Neural cell (in vitro differentiated cells): Measurements from ENCODE around the gene PPP6C. TPM values are rescaled to one million over a fixed set of nuclear protein-coding genes. Genes with fewer than 3 reads are reported as not detected.

ENCODE experiments used
- H2AFZ ChIP-seq: fragments of 200-600, 300-800 bp; sonication (generic), shearing (Covaris generic); 2 replicates; pipeline ENCODE4 v1.6.0; 2014; ENCODE audit warnings: low read depth, mild to moderate bottlenecking, antibody characterized with exemption, low read length, moderate library complexity
- H3F3A ChIP-seq: fragments of 200-600 bp; shearing (Covaris generic); 2 replicates; pipeline ENCODE4 v1.6.1; 2016; ENCODE audit warnings: mild to moderate bottlenecking, moderate library complexity, mixed read lengths, antibody characterized with exemption, low read length; ENCODE audit not compliant: insufficient read depth, poor library complexity, severe bottlenecking
- H3K27ac ChIP-seq: fragments of 200-600, 300-800 bp; sonication (generic), shearing (Covaris generic); 2 replicates; pipeline ENCODE4 v1.5.1; 2014; ENCODE audit warnings: mild to moderate bottlenecking, low read length, moderate library complexity
- H3K27me3 ChIP-seq: fragments of 300-800, 200-600 bp; sonication (generic), shearing (Covaris generic); 2 replicates; pipeline ENCODE4 v1.6.0; 2014; ENCODE audit warnings: mild to moderate bottlenecking, low read depth, low read length, moderate library complexity; ENCODE audit not compliant: insufficient read depth
- H3K36me3 ChIP-seq: fragments of 300-800, 200-600 bp; sonication (generic), shearing (Covaris generic); 2 replicates; pipeline ENCODE4 v1.5.1; 2014; ENCODE audit warnings: mild to moderate bottlenecking, antibody characterized with exemption, low read length, moderate library complexity; ENCODE audit not compliant: insufficient read depth
- H3K4me2 ChIP-seq: fragments of 300-800, 200-600 bp; sonication (generic), shearing (Covaris generic); 2 replicates; pipeline ENCODE4 v1.6.0; 2014; ENCODE audit warnings: mild to moderate bottlenecking, low read length
- H3K4me3 ChIP-seq: fragments of 300-800, 200-600 bp; sonication (generic), shearing (Covaris generic); 2 replicates; pipeline ENCODE4 v1.5.1; 2014; ENCODE audit warnings: mild to moderate bottlenecking, low read length, moderate library complexity
- H3K79me2 ChIP-seq: fragments of 200-600 bp; shearing (Covaris generic); replicated peaks from 2 replicates; pipeline ENCODE4 v1.6.0; 2014; ENCODE audit warnings: mild to moderate bottlenecking, low read length, moderate library complexity; ENCODE audit not compliant: insufficient read depth
- H3K9ac ChIP-seq: fragments of 300-800, 200-600 bp; sonication (generic), shearing (Covaris generic); 2 replicates; pipeline ENCODE4 v1.6.1; 2016; ENCODE audit warnings: mild to moderate bottlenecking, low read length, mixed read lengths
- H3K9me2 ChIP-seq: fragments of 200-600 bp; shearing (Covaris generic); 2 replicates; pipeline ENCODE4 v1.6.1; 2016; ENCODE audit warnings: mild to moderate bottlenecking, low read length, mixed read lengths; ENCODE audit not compliant: insufficient read depth
- H3K9me3 ChIP-seq: fragments of 200-600, 300-800 bp; sonication (generic), shearing (Covaris generic); 2 replicates; pipeline ENCODE4 v1.6.1; 2016; ENCODE audit warnings: mild to moderate bottlenecking, mixed run types, low read length, moderate library complexity, mixed read lengths
- H4K20me1 ChIP-seq: fragments of 200-600 bp; shearing (Covaris generic); 2 replicates; pipeline ENCODE4 v1.6.1; 2016; ENCODE audit warnings: mild to moderate bottlenecking, mixed run types; ENCODE audit not compliant: insufficient read depth
- CTCF ChIP-seq: fragments of 450-650 bp; IDR thresholded peaks from 2 replicates; pipeline ENCODE4 v1.5.1; 2014; ENCODE audit warnings: antibody characterized with exemption, mild to moderate bottlenecking, moderate library complexity; ENCODE audit not compliant: poor library complexity, severe bottlenecking
- EP300 ChIP-seq: fragments of 450-650 bp; conservative IDR thresholded peaks from 2 replicates; pipeline ENCODE4 v1.6.1; 2014; ENCODE audit warnings: antibody characterized with exemption, mild to moderate bottlenecking, moderate library complexity; ENCODE audit not compliant: poor library complexity, severe bottlenecking
- EZH2 ChIP-seq: fragments of 200-600, 300-800 bp; shearing (Covaris generic), sonication (generic); IDR thresholded peaks from 2 replicates; pipeline ENCODE4 v1.6.1; 2014; ENCODE audit warnings: antibody characterized with exemption, low read length, borderline replicate concordance, mild to moderate bottlenecking; ENCODE audit not compliant: insufficient read depth, poor library complexity, severe bottlenecking
- MXI1 ChIP-seq: fragments of 450-650 bp; conservative IDR thresholded peaks from 2 replicates; pipeline ENCODE4 v1.6.1; 2014; ENCODE audit warnings: antibody characterized with exemption, mild to moderate bottlenecking; ENCODE audit not compliant: poor library complexity, severe bottlenecking
- POLR2AphosphoS5 ChIP-seq: IDR thresholded peaks from 2 replicates; pipeline ENCODE4 v1.6.1; 2012
- RAD21 ChIP-seq: fragments of 450-650 bp; conservative IDR thresholded peaks from 2 replicates; pipeline ENCODE4 v1.6.1; 2014; ENCODE audit warnings: antibody characterized with exemption, mild to moderate bottlenecking, moderate library complexity
- REST ChIP-seq: IDR thresholded peaks from 2 replicates; pipeline ENCODE4 v1.6.1; 2012; ENCODE audit warnings: borderline replicate concordance
- SMC3 ChIP-seq: fragments of 450-650 bp; conservative IDR thresholded peaks from 2 replicates; pipeline ENCODE4 v1.6.1; 2014; ENCODE audit warnings: antibody characterized with exemption, mild to moderate bottlenecking, moderate library complexity; ENCODE audit not compliant: poor library complexity
- TAF1 ChIP-seq: IDR thresholded peaks from 2 replicates; pipeline ENCODE4 v1.6.1; 2012; ENCODE audit warnings: low read depth
- polyA plus RNA-seq: library from polyadenylated mRNA; depleted of rRNA; stranded (reverse); fragments of >200 nt; gene quantifications from 2 replicates; pipeline ENCODE4 v1.2.3, GENCODE V29; 2014

Gene PPP6C
- polyA plus RNA-seq, 1 donor from 2014 or later: 25.1 TPM

- Histone ChIP-seq H4K20me1 (no peaks in the 10 kb centered on the region), H3K27ac (no peak overlapping the region), H3K9me3 (no peaks in the 10 kb centered on the region), H3K36me3 (no peaks in the 10 kb centered on the region), H3K9ac (no peak overlapping the region), H3K4me3 (no peak overlapping the region), H3K27me3 (no peaks in the 10 kb centered on the region), H3K79me2 (peaks cover 14% of the 10 kb centered on the region), H3K9me2 (no peaks in the 10 kb centered on the region), H3F3A (no peaks in the 10 kb centered on the region), H3K4me2 (no peak overlapping the region), H2AFZ (no peak overlapping the region)
- TF ChIP-seq MXI1 (no peak), CTCF (no peak), EZH2 (no peak), EP300 (no peak), SMC3 (no peak), RAD21 (no peak), REST (no peak), POLR2AphosphoS5 (no peak), TAF1 (no peak)
Observed at GRCh38 chr9:125131778-125132177, 57.8 kb downstream of the PPP6C start.

GRCh38 chr9:125126019-125126746 is 63.4 kb downstream of the PPP6C start:
- no peak overlapping the region for H3K9ac ChIP-seq
- peaks cover 10% of the 10 kb centered on the region for H3K79me2 ChIP-seq
- no peaks in the 10 kb centered on the region for H3F3A ChIP-seq
- no peaks in the 10 kb centered on the region for H4K20me1 ChIP-seq
- H3K9me2 ChIP-seq: no peaks in the 10 kb centered on the region
- TF ChIP-seq EZH2: no peak
- TF ChIP-seq TAF1: no peak
- no peak for TF ChIP-seq CTCF
- TF ChIP-seq REST: no peak
- TF ChIP-seq RAD21: no peak
- TF ChIP-seq SMC3: no peak
- no peak for TF ChIP-seq EP300
- TF ChIP-seq MXI1: no peak
- no peak for TF ChIP-seq POLR2AphosphoS5
- no peak overlapping the region for H2AFZ ChIP-seq
- H3K27ac ChIP-seq: no peak overlapping the region
- H3K4me2 ChIP-seq: no peak overlapping the region
- no peaks in the 10 kb centered on the region for H3K9me3 ChIP-seq
- H3K36me3 ChIP-seq: no peaks in the 10 kb centered on the region
- H3K4me3 ChIP-seq: no peak overlapping the region
- no peaks in the 10 kb centered on the region for H3K27me3 ChIP-seq
